Panc1 (cell line): ENCODE measurements around the gene SUPT5H. TPM values are rescaled to one million over a fixed set of nuclear protein-coding genes. Genes with fewer than 3 reads are reported as not detected.

ENCODE experiments used
- microRNA-seq: library from miRNA; unstranded; fragments of <30 nt; microRNA quantifications from one replicate; pipeline ENCODE4 v1.1.0, GENCODE V29; 2020; ENCODE audit not compliant: unreplicated experiment
- total RNA-seq: library from RNA; stranded (reverse); gene quantifications from one replicate; pipeline ENCODE4 v1.2.1, GENCODE V29; 2021; ENCODE audit not compliant: unreplicated experiment

SUPT5H gene
- total RNA-seq, 1 experiment from 2014 or later: 1,614 TPM

Small RNA genes within 50 kb of the gene (microRNA-seq; reads per million reads assigned to microRNA genes)
- not detected for gene MIR4530

Other genes starting within 250 kb of the SUPT5H start
- 0.46 TPM for gene NCCRP1, start 248.6 kb upstream of the SUPT5H start, total RNA-seq
- gene SYCN, start 241.3 kb upstream of the SUPT5H start, total RNA-seq: 0.33 TPM
- gene IFNL3, start 200.6 kb upstream of the SUPT5H start, total RNA-seq: not detected
- not detected for gene IFNL4, start 196.7 kb upstream of the SUPT5H start, total RNA-seq
- gene IFNL2, start 177.2 kb upstream of the SUPT5H start, total RNA-seq: 0.33 TPM
- gene IFNL1, start 149.2 kb upstream of the SUPT5H start, total RNA-seq: 0.57 TPM
- gene LRFN1, start 124.7 kb upstream of the SUPT5H start, total RNA-seq: 15.2 TPM
- gene GMFG, start 109.5 kb upstream of the SUPT5H start, total RNA-seq: 3.7 TPM
- 1,339 TPM for gene SAMD4B, start 103.2 kb upstream of the SUPT5H start, total RNA-seq
- 901 TPM for gene PAF1, start 54.5 kb upstream of the SUPT5H start, total RNA-seq
- 739 TPM for gene MED29, start 54.2 kb upstream of the SUPT5H start, total RNA-seq
- gene ZFP36, start 38.7 kb upstream of the SUPT5H start, total RNA-seq: 414 TPM
- 1,988 TPM for gene PLEKHG2, start 32.9 kb upstream of the SUPT5H start, total RNA-seq
- 27,832 TPM for gene RPS16, start 9.6 kb upstream of the SUPT5H start, total RNA-seq
- 1,837 TPM for gene TIMM50, start 35.3 kb downstream of the SUPT5H start, total RNA-seq
- 76.9 TPM for gene DLL3, start 53.4 kb downstream of the SUPT5H start, total RNA-seq
- 0.80 TPM for gene SELENOV, start 69.6 kb downstream of the SUPT5H start, total RNA-seq
- 37.7 TPM for gene EID2B, start 87.3 kb downstream of the SUPT5H start, total RNA-seq
- 163 TPM for gene EID2, start 94.6 kb downstream of the SUPT5H start, total RNA-seq
- not detected for gene LGALS13, start 156.9 kb downstream of the SUPT5H start, total RNA-seq
- not detected for gene LGALS16, start 210.3 kb downstream of the SUPT5H start, total RNA-seq